Stomach (tissue), 9 donors: ENCODE results near the gene EPDR1. TPM values are rescaled to one million over a fixed set of nuclear protein-coding genes. Genes with fewer than 3 reads are reported as not detected.

Source experiments
- DNase-seq, 2 donors: peaks; one replicate each; pipeline versions ENCODE4 v3.0.0 to v3.0.0-alpha.2; 2013 to 2019
- H3K27ac ChIP-seq, 5 donors: fragments of 200-600 bp in 4 of 5; sonication (generic) in 4 of 5; one replicate each; pipeline ENCODE4 v1.5.1; 2013 to 2019; ENCODE audit warnings: mild to moderate bottlenecking in 1 of 5, moderate library complexity in 1 of 5
- H3K27me3 ChIP-seq, 3 donors: fragments of 200-600 bp; sonication (generic); one replicate each; pipeline ENCODE4 v1.5.1; 2017 to 2019; ENCODE audit warnings: mixed run types in 1 of 3
- H3K36me3 ChIP-seq, 4 donors: fragments of 200-600 bp; sonication (generic); 1 replicate in 3 of 4; 2 replicates in 1 of 4; pipeline ENCODE4 v1.5.1; 2016 to 2019
- H3K4me1 ChIP-seq, 4 donors: fragments of 200-600 bp; sonication (generic); one replicate each; pipeline ENCODE4 v1.5.1; 2016 to 2019
- H3K4me3 ChIP-seq, 4 donors: fragments of 200-600 bp; sonication (generic) in 3 of 4; one replicate each; pipeline ENCODE4 v1.5.1; 2016 to 2019; ENCODE audit warnings: mild to moderate bottlenecking in 1 of 4
- H3K9me3 ChIP-seq, 4 donors: fragments of 200-600 bp; sonication (generic); one replicate each; pipeline ENCODE4 v1.5.1; 2016 to 2019
- CTCF ChIP-seq, 7 experiments: fragments of 450-650 bp in 4 of 7; fragments of 200-600 bp in 3 of 7; sonication (generic) in 3 of 7; IDR thresholded peaks; one replicate each; pipeline ENCODE4 v1.5.1; 2016 to 2019; ENCODE audit warnings: antibody characterized with exemption in 7 of 7, control low read depth in 2 of 7, mild to moderate bottlenecking in 1 of 7
- EP300 ChIP-seq: sonication (generic); formaldehyde crosslinking; IDR thresholded peaks from one replicate; pipeline ENCODE4 v1.6.1; 2017; ENCODE audit warnings: antibody characterized with exemption
- POLR2A ChIP-seq, 4 donors: fragments of 450-650 bp; IDR thresholded peaks; one replicate each; pipeline ENCODE4 v1.6.1; 2016; ENCODE audit warnings: antibody characterized with exemption in 4 of 4, control low read depth in 2 of 4, mild to moderate bottlenecking in 1 of 4, moderate library complexity in 1 of 4
- POLR2AphosphoS5 ChIP-seq, 3 donors: sonication (generic); formaldehyde crosslinking; IDR thresholded peaks; one replicate each; pipeline ENCODE4 v1.6.1; 2016; ENCODE audit warnings: antibody characterized with exemption in 3 of 3
- WGBS, 5 donors: extraction: QIAGEN DNeasy Blood & Tissue Kit in 3 of 5; methylation state at CpG; one replicate each; pipeline versions ENCODE4 v1.1.5 to v1.1.7; 2013 to 2018; 5-methylcytosine and 5-hydroxymethylcytosine counted together
- intact Hi-C: fragments of 100-400 bp; cut with DNase I; formaldehyde crosslinking; loops from one replicate; pipeline ENCODE4 v1.15.1; 2023; ENCODE audit warnings: low total_unique reads
- polyA plus RNA-seq, 3 donors: library from polyadenylated mRNA; stranded (reverse); fragments of 200-250 nt; gene quantifications; one replicate each; pipeline ENCODE4 v1.2.3, GENCODE V29; 2013
- total RNA-seq, 5 donors: library from RNA; depleted of rRNA; stranded (reverse); fragments of >200 nt; gene quantifications; one replicate each; pipeline versions ENCODE4 v1.1.0 to v1.2.3, GENCODE V29; 2014 to 2016
- donor health status: healthy with polysubstance abuse.
- donor health status: Bipolar disorder and iron deficiency.
- donor health status: healthy.

Gene EPDR1
- total and polyA plus RNA-seq, 8 donors = 1.2 to 11.7 (median 2.6) TPM; not detected in 1

DNA sequence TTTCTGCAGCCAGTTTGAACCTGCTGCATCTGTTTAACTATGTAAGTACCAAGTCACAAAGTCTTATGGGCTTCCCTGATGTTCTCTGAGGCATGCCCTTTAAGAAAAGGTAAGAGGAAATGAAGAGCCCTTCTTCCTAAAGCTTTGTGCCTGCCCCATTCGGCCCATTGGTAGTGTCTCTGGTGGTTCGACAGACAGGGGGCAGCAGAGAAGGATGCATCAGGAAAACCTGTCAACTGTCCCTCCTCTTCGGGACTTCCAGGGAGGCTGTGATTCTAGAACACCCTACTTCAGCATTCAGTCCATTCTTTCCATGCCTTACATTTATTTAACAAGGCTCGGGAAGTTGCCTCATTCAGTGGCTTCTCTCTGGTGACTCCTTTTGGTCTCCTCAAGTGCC lies 1.9 kb upstream of the EPDR1 start:
- 52 to 78% (median 59%) methylated on average over 4 of the region's 4 CpGs for WGBS, 5 donors
- DNase-seq = no peak
- no peak for TF ChIP-seq CTCF (IDR thresholded peaks at IDR 0.05)
- TF ChIP-seq EP300 = no peak
- no peak for TF ChIP-seq POLR2A (IDR thresholded peaks at IDR 0.05)
- TF ChIP-seq POLR2AphosphoS5 (IDR thresholded peaks at IDR 0.05) = no peak
- Histone ChIP-seq H3K4me3 (no peak overlapping the region), H3K9me3 (no peaks in the 10 kb centered on the region), H3K27me3 (peaks cover 0 to 61% (median 21%) of the 10 kb centered on the region in 3 donors), H3K36me3 (no peaks in the 10 kb centered on the region), H3K4me1 (peaks cover 0 to 43% (median 32%) of the 10 kb centered on the region in 4 donors), H3K27ac (no peak overlapping the region)
- intact Hi-C loops = loop anchor here (10.0 kb wide), 1 partner anchor 186 kb away; no protein-coding TSS in a partner anchor

DNA sequence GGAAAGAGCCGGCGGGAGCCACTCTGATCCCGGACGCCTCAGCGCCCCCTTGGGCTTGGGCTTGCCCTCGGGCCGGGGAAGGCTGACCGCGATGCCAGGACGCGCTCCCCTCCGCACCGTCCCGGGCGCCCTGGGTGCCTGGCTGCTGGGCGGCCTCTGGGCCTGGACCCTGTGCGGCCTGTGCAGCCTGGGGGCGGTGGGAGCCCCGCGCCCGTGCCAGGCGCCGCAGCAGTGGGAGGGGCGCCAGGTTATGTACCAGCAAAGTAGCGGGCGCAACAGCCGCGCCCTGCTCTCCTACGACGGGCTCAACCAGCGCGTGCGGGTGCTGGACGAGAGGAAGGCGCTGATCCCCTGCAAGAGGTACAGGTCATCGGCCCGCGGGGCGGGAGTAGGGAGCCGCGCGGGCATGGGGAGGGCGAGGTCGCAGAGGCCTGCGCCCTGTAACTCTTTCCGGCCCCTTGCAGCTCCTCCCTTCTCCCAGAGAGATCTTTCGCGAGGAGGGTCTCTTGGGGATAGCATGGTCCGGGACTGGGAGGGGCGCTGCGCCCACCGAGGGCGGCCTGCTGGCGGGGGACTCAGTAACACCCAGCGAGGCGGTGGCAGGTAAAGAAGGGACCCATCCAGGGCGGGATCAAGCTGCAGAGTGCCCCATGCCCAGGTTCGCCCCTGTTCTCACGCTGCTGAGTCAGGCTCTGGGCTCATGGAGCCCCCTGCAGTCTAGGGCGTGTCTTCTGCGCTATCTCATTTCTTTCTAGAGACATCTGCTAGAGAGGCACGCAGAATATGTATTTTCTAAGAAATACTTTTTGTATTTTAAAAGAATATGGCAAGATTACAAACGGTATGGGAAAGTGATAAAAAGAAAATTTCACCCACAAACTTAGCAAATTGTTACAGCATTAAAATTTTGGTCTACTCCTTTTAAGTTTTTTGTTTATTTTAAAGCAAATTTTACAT lies 687 bp downstream of the EPDR1 start:
- H3K27me3 ChIP-seq = peaks cover 0 to 52% (median 15%) of the 10 kb centered on the region in 3 donors
- peaks cover 6 to 13% (median 9%) of the 10 kb centered on the region in 4 donors for H3K9me3 ChIP-seq
- TF ChIP-seq POLR2AphosphoS5 (IDR thresholded peaks at IDR 0.05) (no peak), CTCF (IDR thresholded peaks at IDR 0.05) (no peak), POLR2A (IDR thresholded peaks at IDR 0.05) (no peak), EP300 (no peak)
- intact Hi-C loops = no loop called here
- 1 to 5% (median 4%) methylated on average over 13 to 63 of the region's 63 CpGs for WGBS, 5 donors
- DNase-seq = peak in 1 of 2 donors; percentile 63
- H3K27ac ChIP-seq = peak overlapping the region; percentile 23 to 82 (median 74)
- peaks cover 0 to 35% (median 25%) of the 10 kb centered on the region in 4 donors for H3K4me1 ChIP-seq
- peak overlapping the region; percentile 54 to 76 (median 64) for H3K4me3 ChIP-seq
- H3K36me3 ChIP-seq = no peaks in the 10 kb centered on the region

GRCh38 chr7:37921876-37922275 lies 1.4 kb downstream of the EPDR1 start:
- H3K4me3 ChIP-seq = peak overlapping the region in 1 of 4 donors; percentile 76
- intact Hi-C loops = no loop called here
- H3K27ac ChIP-seq = no peak overlapping the region
- no peak for DNase-seq
- TF ChIP-seq POLR2A (IDR thresholded peaks at IDR 0.05) = no peak
- TF ChIP-seq POLR2AphosphoS5 (IDR thresholded peaks at IDR 0.05) = no peak
- TF ChIP-seq EP300 = no peak
- TF ChIP-seq CTCF (IDR thresholded peaks at IDR 0.05) = no peak
- peaks cover 6 to 16% (median 12%) of the 10 kb centered on the region in 4 donors for H3K9me3 ChIP-seq
- peaks cover 0 to 44% (median 8%) of the 10 kb centered on the region in 3 donors for H3K27me3 ChIP-seq
- 63 to 72% (median 64%) methylated on average over 4 of the region's 4 CpGs for WGBS, 5 donors
- peaks cover 0 to 27% (median 18%) of the 10 kb centered on the region in 4 donors for H3K4me1 ChIP-seq
- H3K36me3 ChIP-seq = no peaks in the 10 kb centered on the region

DNA sequence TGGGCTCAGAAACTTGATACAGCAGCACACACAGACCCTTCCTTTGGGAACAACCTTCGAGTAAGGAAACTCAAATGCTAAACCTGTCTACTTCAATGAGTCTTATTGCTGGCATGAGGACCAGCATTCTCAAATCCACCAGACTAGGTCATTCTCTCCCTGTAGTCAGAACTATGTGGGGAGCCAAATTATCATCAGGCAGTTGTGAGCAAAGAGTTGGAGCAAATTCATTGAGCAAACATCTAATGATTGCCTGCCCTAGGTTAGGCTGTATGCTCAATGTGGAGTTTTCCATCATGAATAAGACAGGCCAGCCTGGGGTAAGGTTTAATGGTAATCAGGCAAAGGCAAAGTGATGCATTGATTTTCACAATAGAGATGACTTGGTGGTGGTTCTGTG lies 3.6 kb downstream of the EPDR1 start:
- intact Hi-C loops = no loop called here
- H3K27me3 ChIP-seq = peaks cover 0 to 30% (median 8%) of the 10 kb centered on the region in 3 donors
- WGBS, 5 donors = 41 to 75% (median 69%) methylated on average over 1 of the region's 1 CpG
- H3K9me3 ChIP-seq = peaks cover 6 to 16% (median 12%) of the 10 kb centered on the region in 4 donors
- H3K27ac ChIP-seq = no peak overlapping the region
- DNase-seq = no peak
- peaks cover 0 to 21% (median 15%) of the 10 kb centered on the region in 4 donors for H3K4me1 ChIP-seq
- TF ChIP-seq POLR2A (IDR thresholded peaks at IDR 0.05) = no peak
- TF ChIP-seq POLR2AphosphoS5 (IDR thresholded peaks at IDR 0.05) = no peak
- no peak for TF ChIP-seq EP300
- no peak for TF ChIP-seq CTCF (IDR thresholded peaks at IDR 0.05)
- no peak overlapping the region for H3K4me3 ChIP-seq
- no peaks in the 10 kb centered on the region for H3K36me3 ChIP-seq
